HEK293T (cell line): ENCODE data around the gene GMDS.

Experiments used
- CTCF ChIA-PET: fragments of 350-600 bp; formaldehyde crosslinking; extraction: SDS; loops from one replicate; lab custom pipeline; 2021; ENCODE audit warnings: antibody characterized with exemption, inconsistent platforms; lab: Yijun Ruan, JAX
- POLR2A ChIA-PET: fragments of 350-600 bp; formaldehyde crosslinking; extraction: SDS; loops from one replicate; lab custom pipeline; 2020; ENCODE audit warnings: antibody characterized with exemption, inconsistent platforms; lab: Yijun Ruan, JAX
- DNase-seq: peaks from one replicate; pipeline ENCODE4 v3.0.0; 2012; ENCODE audit warnings: mixed read lengths; ENCODE audit errors: extremely low spot score
- ARNT ChIP-seq: fragments of 450-650 bp; IDR thresholded peaks from 2 replicates; pipeline ENCODE4 v1.6.1; 2017; ENCODE audit warnings: mild to moderate bottlenecking
- BHLHE40 ChIP-seq: fragments of 450-650 bp; IDR thresholded peaks from 2 replicates; pipeline ENCODE4 v1.6.1; 2016; ENCODE audit warnings: mild to moderate bottlenecking, moderate library complexity, borderline replicate concordance
- CTBP1 ChIP-seq: fragments of 450-650 bp; IDR thresholded peaks from 2 replicates; pipeline ENCODE4 v1.6.1; 2016; ENCODE audit warnings: borderline replicate concordance
- ELF4 ChIP-seq: fragments of 450-650 bp; IDR thresholded peaks from 2 replicates; pipeline ENCODE4 v1.6.1; 2017; ENCODE audit warnings: antibody characterized with exemption
- FOXA1 ChIP-seq: fragments of 450-650 bp; IDR thresholded peaks from 2 replicates; pipeline ENCODE4 v1.6.1; 2016; ENCODE audit warnings: mild to moderate bottlenecking
- FOXK2 ChIP-seq: fragments of 450-650 bp; IDR thresholded peaks from 2 replicates; pipeline ENCODE4 v1.6.1; 2016; ENCODE audit warnings: mild to moderate bottlenecking
- FOXM1 ChIP-seq: fragments of 450-650 bp; IDR thresholded peaks from 2 replicates; pipeline ENCODE4 v1.6.1; 2017; ENCODE audit warnings: mild to moderate bottlenecking, borderline replicate concordance
- HDGF ChIP-seq: fragments of 450-650 bp; IDR thresholded peaks from 2 replicates; pipeline ENCODE4 v1.6.1; 2017; ENCODE audit warnings: antibody characterized with exemption, borderline replicate concordance
- L3MBTL2 ChIP-seq: fragments of 450-650 bp; conservative IDR thresholded peaks from 2 replicates; pipeline ENCODE4 v1.6.1; 2016; ENCODE audit warnings: mild to moderate bottlenecking
- LEF1 ChIP-seq: fragments of 450-650 bp; IDR thresholded peaks from 2 replicates; pipeline ENCODE4 v1.6.1; 2017; ENCODE audit warnings: mild to moderate bottlenecking, borderline replicate concordance
- NFRKB ChIP-seq: fragments of 450-650 bp; IDR thresholded peaks from 2 replicates; pipeline ENCODE4 v1.6.1; 2016; ENCODE audit warnings: mild to moderate bottlenecking, moderate library complexity
- SP1 ChIP-seq: fragments of 450-650 bp; IDR thresholded peaks from 2 replicates; pipeline ENCODE4 v1.6.1; 2017
- SUZ12 ChIP-seq: fragments of 450-650 bp; IDR thresholded peaks from 2 replicates; pipeline ENCODE4 v1.6.1; 2016; ENCODE audit warnings: mild to moderate bottlenecking
- TARDBP ChIP-seq: fragments of 450-650 bp; IDR thresholded peaks from 2 replicates; pipeline ENCODE4 v1.6.1; 2016
- ZNF384 ChIP-seq: fragments of 450-650 bp; IDR thresholded peaks from 2 replicates; pipeline ENCODE4 v1.6.1; 2016
- TF ChIP-seq, protein P1 (sequence below): fragments of 450-650 bp; IDR thresholded peaks from 2 replicates; pipeline ENCODE4 v1.6.1; 2016

The GMDS gene

DNA sequence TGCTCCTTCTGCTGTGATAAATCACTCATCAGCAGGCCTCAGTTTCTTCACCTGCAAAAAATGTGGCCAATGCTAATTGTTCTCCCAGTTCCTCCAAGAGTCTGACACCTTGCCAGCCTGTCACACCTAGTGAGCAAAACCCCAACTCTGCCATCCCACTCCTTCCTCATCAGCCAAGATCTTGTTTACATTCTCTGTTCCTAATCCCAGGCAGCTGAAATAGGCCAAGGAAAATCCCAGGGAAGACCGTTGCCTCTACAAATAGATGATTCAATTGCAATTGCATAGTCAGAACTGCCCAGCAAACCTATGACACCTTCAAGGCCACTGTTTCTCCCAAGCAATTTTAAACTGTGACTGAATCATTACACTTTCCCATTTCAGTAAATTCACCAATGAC, 78.7 kb downstream of the GMDS start:
- no peak for DNase-seq

GRCh38 chr6:2165286-2165685, 80.1 kb downstream of the GMDS start:
- no peak for TF ChIP-seq FOXA1
- TF ChIP-seq BHLHE40: no peak
- no peak for TF ChIP-seq CTBP1
- DNase-seq: no peak
- CTCF ChIA-PET: interaction anchor here (0.7 kb wide), 1 partner anchor 27 kb away, joined by 3 read pairs; no protein-coding TSS in a partner anchor
- POLR2A ChIA-PET: no interaction called here

More for the DNA sequence above, 78.7 kb downstream of the GMDS start:
- ChIA-PET CTCF (no interaction called here), POLR2A (no interaction called here)
- TF ChIP-seq HDGF (no peak), NFRKB (no peak), L3MBTL2 (no peak), LEF1 (no peak), FOXK2 (no peak), SP1 (no peak), BHLHE40 (no peak), FOXM1 (no peak), TARDBP (no peak), CTBP1 (no peak), FOXA1 (no peak), SUZ12 (no peak), ELF4 (no peak), ZNF384 (no peak)
- TF ChIP-seq, protein P1, sequence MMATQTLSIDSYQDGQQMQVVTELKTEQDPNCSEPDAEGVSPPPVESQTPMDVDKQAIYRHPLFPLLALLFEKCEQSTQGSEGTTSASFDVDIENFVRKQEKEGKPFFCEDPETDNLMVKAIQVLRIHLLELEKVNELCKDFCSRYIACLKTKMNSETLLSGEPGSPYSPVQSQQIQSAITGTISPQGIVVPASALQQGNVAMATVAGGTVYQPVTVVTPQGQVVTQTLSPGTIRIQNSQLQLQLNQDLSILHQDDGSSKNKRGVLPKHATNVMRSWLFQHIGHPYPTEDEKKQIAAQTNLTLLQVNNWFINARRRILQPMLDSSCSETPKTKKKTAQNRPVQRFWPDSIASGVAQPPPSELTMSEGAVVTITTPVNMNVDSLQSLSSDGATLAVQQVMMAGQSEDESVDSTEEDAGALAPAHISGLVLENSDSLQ: no peak

DNA sequence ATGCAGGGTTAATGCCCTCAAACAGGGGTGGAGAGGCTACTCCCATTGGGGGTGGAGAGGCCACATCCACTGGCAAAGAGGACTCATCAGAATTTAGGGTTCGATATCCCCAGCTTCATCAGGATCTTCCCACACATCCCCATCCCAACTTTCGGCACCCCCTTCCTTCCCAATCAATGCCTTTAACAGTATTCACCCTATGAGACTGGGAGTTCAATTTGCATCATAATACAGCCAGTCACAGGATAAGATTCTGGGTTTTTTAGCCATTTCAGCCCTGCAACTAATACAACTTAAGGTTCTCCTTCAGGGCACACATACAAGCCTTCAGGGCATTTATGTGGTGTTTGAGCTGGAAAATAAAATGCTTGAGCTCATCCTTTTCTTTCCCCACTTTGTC, 80.9 kb downstream of the GMDS start:
- ChIA-PET POLR2A (no interaction called here), CTCF (interaction anchor here (0.7 kb wide), 1 partner anchor 27 kb away, joined by 3 read pairs; no protein-coding TSS in a partner anchor)
- TF ChIP-seq FOXM1 (no peak), SUZ12 (no peak), BHLHE40 (no peak), ZNF384 (no peak), SP1 (no peak)
- no peak for DNase-seq

- ChIA-PET POLR2A (no interaction called here), CTCF (no interaction called here)
- no peak for DNase-seq
- TF ChIP-seq SUZ12 (no peak), ELF4 (no peak)
Measured at GRCh38 chr6:2162079-2162445, 83.3 kb downstream of the GMDS start.

DNA sequence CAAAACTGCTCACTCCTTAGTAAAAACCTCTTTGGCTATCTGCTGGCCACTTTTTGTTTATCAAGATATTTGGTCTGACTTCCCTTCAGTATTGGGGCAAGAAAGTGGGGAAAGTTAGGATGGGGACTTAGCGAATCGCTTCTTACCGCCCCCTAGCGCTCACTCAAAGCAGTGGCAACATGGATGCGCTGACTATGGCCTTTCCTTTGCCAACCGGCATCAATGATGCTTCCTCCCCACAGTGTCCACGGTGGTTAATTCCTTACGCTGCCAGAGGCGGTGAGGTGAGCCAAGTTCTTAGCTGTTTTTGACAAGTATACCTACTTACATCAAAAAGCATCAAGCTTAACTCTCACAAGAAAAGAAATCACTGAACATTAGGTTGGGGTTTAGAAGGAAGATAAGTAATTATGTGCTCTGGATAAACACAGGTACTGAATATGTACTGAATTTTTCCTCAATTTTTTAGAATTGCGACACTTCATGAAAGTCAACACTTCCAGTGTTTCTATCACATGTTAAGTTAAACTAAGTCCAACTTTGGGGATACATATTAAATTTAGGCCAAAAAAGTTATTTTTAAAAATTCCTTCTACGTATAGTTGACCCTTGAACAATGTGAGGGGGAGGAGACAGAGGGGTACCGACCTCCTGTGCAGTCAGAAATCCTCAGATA, 86.7 kb downstream of the GMDS start:
- DNase-seq: peak; percentile 46
- TF ChIP-seq ELF4 (no peak), FOXM1 (no peak), L3MBTL2 (no peak), LEF1 (no peak), SP1 (no peak), ZNF384 (no peak), ARNT (no peak), FOXK2 (no peak), NFRKB (no peak), HDGF (no peak), BHLHE40 (no peak), TARDBP (no peak)
- TF ChIP-seq, protein P1: no peak
- CTCF ChIA-PET: no interaction called here
- POLR2A ChIA-PET: no interaction called here

DNA sequence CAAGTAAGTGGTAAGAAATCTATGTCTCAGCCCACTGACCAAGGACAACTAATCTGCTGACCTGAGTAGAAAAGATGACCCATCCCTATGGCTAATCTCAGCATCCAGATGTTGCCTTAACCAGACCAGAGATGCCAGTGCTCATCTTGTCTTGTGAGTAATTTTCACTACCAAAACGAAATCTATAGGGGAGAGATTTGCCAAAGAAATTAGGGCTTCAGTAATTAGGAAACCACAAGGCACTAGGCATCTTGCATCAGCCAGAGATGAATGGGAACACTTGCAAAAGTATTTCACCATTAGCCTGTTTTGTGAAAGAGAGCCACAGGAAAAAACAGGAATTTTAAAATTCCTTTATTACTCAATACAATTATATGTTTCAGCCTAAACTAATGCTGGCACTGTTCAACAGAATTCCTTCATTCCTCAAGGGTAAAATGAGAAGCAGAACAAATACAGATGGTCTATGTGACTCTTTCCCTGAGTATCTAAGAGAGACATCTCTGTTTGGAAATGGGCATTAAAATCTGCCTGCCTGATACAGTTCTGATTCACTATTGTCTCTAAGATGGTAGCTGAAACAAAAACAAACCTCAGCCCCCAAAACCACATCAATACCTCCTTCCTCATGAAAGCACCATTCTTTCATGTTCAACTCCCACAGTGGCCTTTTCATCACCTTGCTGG, 87.8 kb downstream of the GMDS start:
- ChIA-PET POLR2A (no interaction called here), CTCF (no interaction called here)
- TF ChIP-seq TARDBP (no peak), FOXK2 (no peak), ELF4 (no peak), ZNF384 (no peak), HDGF (no peak), ARNT (no peak), BHLHE40 (no peak), L3MBTL2 (no peak)
- TF ChIP-seq, protein P1: no peak
- no peak for DNase-seq

GRCh38 chr6:2155206-2155605, 90.2 kb downstream of the GMDS start:
- CTCF ChIA-PET: no interaction called here
- POLR2A ChIA-PET: no interaction called here
- TF ChIP-seq SUZ12 (no peak), ARNT (no peak), ZNF384 (no peak), CTBP1 (no peak), FOXA1 (no peak), SP1 (no peak), L3MBTL2 (no peak), FOXK2 (no peak), HDGF (no peak), ELF4 (no peak), NFRKB (no peak), BHLHE40 (no peak), FOXM1 (no peak), LEF1 (no peak), TARDBP (no peak)
- TF ChIP-seq, protein P1: no peak
- no peak for DNase-seq
